Caki2 (cell line): ENCODE measurements around the gene SLC27A3. TPM values are rescaled to one million over a fixed set of nuclear protein-coding genes. Genes with fewer than 3 reads are reported as not detected.
"Not testable (repeated sequence)": the region's sequence is repeated elsewhere in the genome, so short reads cannot be mapped to it uniquely, and the experiment has no call there.

ENCODE experiments used
- DNase-seq: peaks from one replicate; pipeline ENCODE4 v3.0.0-alpha.2; 2015; ENCODE audit warnings: low read depth
- in situ Hi-C: cut with HindIII; loops from 2 replicates; pipeline ENCODE4 v1.10.0; 2016; ENCODE audit warnings: low sequenced_read_pairs, low pct_unique_long_range_greater_than_20kb, mixed read lengths
- total RNA-seq: library from RNA; depleted of rRNA; stranded (reverse); fragments of >200 nt; shearing (Covaris generic); gene quantifications from 2 replicates; pipeline ENCODE4 v1.2.3, GENCODE V29; 2014; ENCODE audit warnings: low replicate concordance

Gene SLC27A3
- total RNA-seq, 1 experiment from 2014 or later, result 34.8 TPM

- in situ Hi-C loops, result no loop called here
- DNase-seq, result peak; percentile 97
Measured at GRCh38 chr1:153752571-153753195, 22.5 kb upstream of the SLC27A3 start.

- in situ Hi-C loops, result no loop called here
- no peak for DNase-seq
Measured at GRCh38 chr1:153754266-153754665, 20.9 kb upstream of the SLC27A3 start.

- in situ Hi-C loops, result no loop called here
- DNase-seq, result no peak
Measured at GRCh38 chr1:153760440-153760839, 14.8 kb upstream of the SLC27A3 start.

GRCh38 chr1:153763365-153764225, 11.6 kb upstream of the SLC27A3 start:
- in situ Hi-C loops, result no loop called here
- DNase-seq, result no peak

- in situ Hi-C loops, result no loop called here
- no peak for DNase-seq
Measured at GRCh38 chr1:153764310-153764709, 10.9 kb upstream of the SLC27A3 start.

- in situ Hi-C loops, DNase-seq: not testable (repeated sequence)
Measured at GRCh38 chr1:153766663-153767062, 8.5 kb upstream of the SLC27A3 start.

GRCh38 chr1:153767519-153767918, 7.7 kb upstream of the SLC27A3 start:
- in situ Hi-C loops, result no loop called here
- DNase-seq, result no peak

- in situ Hi-C loops, result no loop called here
- no peak for DNase-seq
Measured at GRCh38 chr1:153768316-153769181, 6.7 kb upstream of the SLC27A3 start.

GRCh38 chr1:153769221-153769620, 6.0 kb upstream of the SLC27A3 start:
- in situ Hi-C loops, result no loop called here
- DNase-seq, result no peak

- in situ Hi-C loops, result no loop called here
- no peak for DNase-seq
Measured at GRCh38 chr1:153770797-153771196, 4.4 kb upstream of the SLC27A3 start.

- in situ Hi-C loops, result no loop called here
- DNase-seq, result no peak
Measured at GRCh38 chr1:153771261-153771660, 3.9 kb upstream of the SLC27A3 start.

- no peak for DNase-seq
- in situ Hi-C loops, result no loop called here
Measured at GRCh38 chr1:153771841-153772593, 3.2 kb upstream of the SLC27A3 start.

- no peak for DNase-seq
- in situ Hi-C loops, result no loop called here
Measured at GRCh38 chr1:153773096-153773921, 1.9 kb upstream of the SLC27A3 start.

GRCh38 chr1:153774026-153774595, 1.1 kb upstream of the SLC27A3 start:
- in situ Hi-C loops, result no loop called here
- DNase-seq, result no peak

- in situ Hi-C loops, result no loop called here
- DNase-seq, result peak; percentile 61
Measured at GRCh38 chr1:153775458-153776327, 486 bp downstream of the SLC27A3 start.

- DNase-seq, result no peak
- in situ Hi-C loops, result no loop called here
Measured at GRCh38 chr1:153776352-153776751, 1.1 kb downstream of the SLC27A3 start.
